ENCODE results near the gene FKRP.

FKRP gene

GRCh38 chr19:46732172-46732938, 13.5 kb upstream of the FKRP start:
- DNase-seq = no peak

GRCh38 chr19:46732966-46733689, 12.7 kb upstream of the FKRP start:
- no peak for DNase-seq

- DNase-seq = no peak
Measured at GRCh38 chr19:46733690-46734292, 12.1 kb upstream of the FKRP start.

GRCh38 chr19:46736531-46737297, 9.1 kb upstream of the FKRP start:
- DNase-seq = no peak

GRCh38 chr19:46737298-46737654, 8.6 kb upstream of the FKRP start:
- DNase-seq = no peak

- no peak for DNase-seq
Measured at GRCh38 chr19:46737761-46738171, 8.1 kb upstream of the FKRP start.

- DNase-seq = no peak
Measured at GRCh38 chr19:46739290-46739771, 6.5 kb upstream of the FKRP start.

GRCh38 chr19:46741447-46741846, 4.4 kb upstream of the FKRP start:
- no peak for DNase-seq

- no peak for DNase-seq
Measured at GRCh38 chr19:46742926-46743480, 2.9 kb upstream of the FKRP start.

GRCh38 chr19:46744005-46744691, 1.7 kb upstream of the FKRP start:
- no peak for DNase-seq

GRCh38 chr19:46745030-46745429, 827 bp upstream of the FKRP start:
- no peak for DNase-seq

GRCh38 chr19:46746281-46747057, 612 bp downstream of the FKRP start, which contains the start of gene STRN4:
Gene STRN4 (minus strand): TSS chr19:46746450. CDS start chr19:46746430, 20 bp downstream.
- DNase-seq = peak; percentile 43

GRCh38 chr19:46748325-46749109, 2.7 kb downstream of the FKRP start:
- peak; percentile 74 for DNase-seq

GRCh38 chr19:46753420-46754155, 7.7 kb downstream of the FKRP start:
- peak; percentile 55 for DNase-seq

- DNase-seq = no peak
Measured at GRCh38 chr19:46755077-46755852, 9.4 kb downstream of the FKRP start.

GRCh38 chr19:46755853-46756543, 10.1 kb downstream of the FKRP start:
- DNase-seq = no peak

- no peak for DNase-seq
Measured at GRCh38 chr19:46756544-46756888, 10.7 kb downstream of the FKRP start.

- DNase-seq = no peak
Measured at GRCh38 chr19:46759206-46759605, 13.3 kb downstream of the FKRP start.

Data from activated T-cell treated with anti-CD3 and anti-CD28 coated beads for 4 hours (primary cell).